ENCODE results near the gene CELF5. TPM values are rescaled to one million over a fixed set of nuclear protein-coding genes. Genes with fewer than 3 reads are reported as not detected.

Gene CELF5
- total RNA-seq, 2 donors from 2014 or later = 2.6 to 3.5 TPM

DNA sequence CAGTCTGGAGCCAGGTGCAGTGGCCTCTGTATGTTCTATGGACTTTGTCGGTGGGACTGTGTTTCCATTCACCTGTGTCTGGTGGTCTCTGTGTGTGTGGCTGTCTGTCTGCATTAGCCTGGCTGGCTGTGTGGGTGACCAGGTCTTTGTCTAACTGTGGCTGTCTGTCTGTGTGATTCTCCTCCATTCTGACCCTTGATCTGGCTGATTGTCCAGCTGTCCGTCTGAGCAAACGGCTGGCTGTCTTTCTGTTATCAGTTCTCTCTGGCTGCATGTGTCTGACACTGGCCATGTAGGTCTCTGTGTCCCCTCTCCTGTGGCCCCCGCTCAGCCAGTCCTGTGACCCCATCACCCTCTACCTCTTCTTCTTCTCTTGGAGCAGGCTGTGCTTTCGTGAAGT is 53.2 kb downstream of the CELF5 start:
- no peak overlapping the region for H3K4me3 ChIP-seq (ENCODE audit: low read length)
- H3K9me3 ChIP-seq (ENCODE audit: control insufficient read depth, low read length) = no peaks in the 10 kb centered on the region
- H3K4me1 Mint-ChIP-seq = no peaks in the 10 kb centered on the region
- no peaks in the 10 kb centered on the region for H3K36me3 ChIP-seq (ENCODE audit: control insufficient read depth, insufficient read depth, low read length)
- no peak overlapping the region for H3K9ac ChIP-seq (ENCODE audit: extremely low read depth, low read length, poor library complexity, severe bottlenecking)
- H3K4me1 ChIP-seq (ENCODE audit: control insufficient read depth, insufficient read depth, low read length) = no peaks in the 10 kb centered on the region
- 85 to 89% methylated on average over 3 to 5 of the region's 5 CpGs for WGBS, 2 experiments (ENCODE audit: insufficient coverage in 1 of 2, insufficient read length in 1 of 2)
- H3K27ac ChIP-seq (ENCODE audit: low read depth, low read length) = no peak overlapping the region
- H3K27me3 Mint-ChIP-seq (ENCODE audit: insufficient read depth) = peaks cover 40% of the 10 kb centered on the region
- H3K27ac Mint-ChIP-seq = no peak overlapping the region
- no peaks in the 10 kb centered on the region for H3K36me3 Mint-ChIP-seq (ENCODE audit: low read depth)
- DNase-seq = no peak
- peaks cover 4% of the 10 kb centered on the region for H3K9me3 Mint-ChIP-seq
- no peak overlapping the region for H3K4me3 Mint-ChIP-seq
- TF ChIP-seq CTCF (conservative IDR thresholded peaks at IDR 0.05) = no peak
- peaks cover 4% of the 10 kb centered on the region for H3K27me3 ChIP-seq (ENCODE audit: control insufficient read depth, insufficient read depth, low read length, poor library complexity, severe bottlenecking)

- Mint-ChIP-seq H3K4me3 (no peak overlapping the region), H3K4me1 (no peaks in the 10 kb centered on the region), H3K36me3 (ENCODE audit: low read depth) (no peaks in the 10 kb centered on the region), H3K27ac (no peak overlapping the region), H3K9me3 (no peaks in the 10 kb centered on the region), H3K27me3 (ENCODE audit: insufficient read depth) (peaks cover 38% of the 10 kb centered on the region)
- Histone ChIP-seq H3K27ac (ENCODE audit: low read depth, low read length) (no peak overlapping the region), H3K4me3 (ENCODE audit: low read length) (no peak overlapping the region), H3K27me3 (ENCODE audit: control insufficient read depth, insufficient read depth, low read length, poor library complexity, severe bottlenecking) (peaks cover 4% of the 10 kb centered on the region), H3K4me1 (ENCODE audit: control insufficient read depth, insufficient read depth, low read length) (no peaks in the 10 kb centered on the region), H3K9me3 (ENCODE audit: control insufficient read depth, low read length) (no peaks in the 10 kb centered on the region), H3K9ac (ENCODE audit: extremely low read depth, low read length, poor library complexity, severe bottlenecking) (no peak overlapping the region), H3K36me3 (ENCODE audit: control insufficient read depth, insufficient read depth, low read length) (no peaks in the 10 kb centered on the region)
- 90 to 99% methylated on average over 8 to 11 of the region's 11 CpGs for WGBS, 2 experiments (ENCODE audit: insufficient coverage in 1 of 2, insufficient read length in 1 of 2)
- no peak for TF ChIP-seq CTCF (conservative IDR thresholded peaks at IDR 0.05)
- no peak for DNase-seq
These were observed 53.8 kb downstream of the CELF5 start for GRCh38 chr19:3278294-3278693.

DNA sequence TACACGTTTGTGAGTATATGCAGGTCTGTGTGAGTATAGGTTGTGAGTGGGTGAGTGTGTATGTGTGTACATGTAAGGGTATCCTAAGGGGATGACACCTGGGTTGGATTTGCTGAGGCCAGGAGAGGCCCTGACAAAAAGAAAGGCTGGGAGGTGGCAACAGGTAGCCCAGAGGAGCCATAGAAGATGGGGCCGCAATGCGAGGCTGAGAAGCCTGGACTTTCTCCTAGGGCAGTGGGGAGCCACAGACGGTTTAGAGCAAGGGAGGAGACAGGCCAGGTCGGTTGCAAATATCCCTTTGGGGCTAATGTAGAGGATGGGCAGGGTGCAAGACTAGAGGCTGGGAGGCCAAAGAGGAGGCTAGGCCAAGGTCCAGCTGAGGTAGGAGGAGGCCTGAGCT is 54.3 kb downstream of the CELF5 start:
- Histone ChIP-seq H3K4me1 (ENCODE audit: control insufficient read depth, insufficient read depth, low read length) (no peaks in the 10 kb centered on the region), H3K9me3 (ENCODE audit: control insufficient read depth, low read length) (no peaks in the 10 kb centered on the region), H3K27me3 (ENCODE audit: control insufficient read depth, insufficient read depth, low read length, poor library complexity, severe bottlenecking) (peaks cover 4% of the 10 kb centered on the region), H3K4me3 (ENCODE audit: low read length) (no peak overlapping the region), H3K27ac (ENCODE audit: low read depth, low read length) (no peak overlapping the region), H3K9ac (ENCODE audit: extremely low read depth, low read length, poor library complexity, severe bottlenecking) (no peak overlapping the region), H3K36me3 (ENCODE audit: control insufficient read depth, insufficient read depth, low read length) (no peaks in the 10 kb centered on the region)
- Mint-ChIP-seq H3K36me3 (ENCODE audit: low read depth) (no peaks in the 10 kb centered on the region), H3K9me3 (no peaks in the 10 kb centered on the region), H3K27ac (no peak overlapping the region), H3K27me3 (ENCODE audit: insufficient read depth) (peaks cover 36% of the 10 kb centered on the region), H3K4me3 (no peak overlapping the region), H3K4me1 (no peaks in the 10 kb centered on the region)
- no peak for TF ChIP-seq CTCF (conservative IDR thresholded peaks at IDR 0.05)
- DNase-seq = no peak
- 75 to 90% methylated on average over 1 to 5 of the region's 5 CpGs for WGBS, 2 experiments (ENCODE audit: insufficient coverage in 1 of 2, insufficient read length in 1 of 2)

Data from endodermal cell (in vitro differentiated cells).